Loucy (cell line): ENCODE measurements around the gene BACH1.

Source experiments
- H2AFZ ChIP-seq: fragments of 200-600 bp; sonication (generic); 2 replicates; pipeline ENCODE4 v1.6.0; 2016; ENCODE audit warnings: antibody characterized with exemption, mild to moderate bottlenecking, low read length, moderate library complexity
- H3F3A ChIP-seq: fragments of 200-600 bp; 2 replicates; pipeline ENCODE4 v1.6.0; 2016; ENCODE audit warnings: antibody characterized with exemption, low read depth, mild to moderate bottlenecking
- H3K27me3 ChIP-seq: fragments of 200-600 bp; sonication (generic); 2 replicates; pipeline ENCODE4 v1.6.1; 2014; ENCODE audit warnings: low read length, mild to moderate bottlenecking; ENCODE audit not compliant: insufficient read depth, poor library complexity, severe bottlenecking
- H3K36me3 ChIP-seq: fragments of 200-600 bp; sonication (generic); 2 replicates; pipeline ENCODE4 v1.6.1; 2016; ENCODE audit warnings: low read length; ENCODE audit not compliant: insufficient read depth
- H3K4me1 ChIP-seq: fragments of 200-600 bp; sonication (generic); 2 replicates; pipeline ENCODE4 v1.5.1; 2014; ENCODE audit warnings: low read length, mild to moderate bottlenecking; ENCODE audit not compliant: insufficient read depth, poor library complexity, severe bottlenecking
- H3K4me2 ChIP-seq: fragments of 200-600 bp; sonication (generic); 2 replicates; pipeline ENCODE4 v1.6.0; 2014; ENCODE audit warnings: antibody characterized with exemption, low read length, low read depth, mild to moderate bottlenecking; ENCODE audit not compliant: poor library complexity, severe bottlenecking
- H3K4me3 ChIP-seq: fragments of 200-600 bp; sonication (generic); 2 replicates; pipeline ENCODE4 v1.5.1; 2014; ENCODE audit warnings: low read length, mild to moderate bottlenecking, mixed read lengths; ENCODE audit not compliant: poor library complexity, severe bottlenecking
- H3K79me2 ChIP-seq: fragments of 200-600 bp; sonication (generic); 2 replicates; pipeline ENCODE4 v1.6.1; 2014; ENCODE audit warnings: low read length; ENCODE audit not compliant: insufficient read depth
- H3K9ac ChIP-seq: fragments of 200-600 bp; sonication (generic); 2 replicates; pipeline ENCODE4 v1.6.0; 2014; ENCODE audit warnings: mild to moderate bottlenecking, low read depth, low read length, moderate library complexity; ENCODE audit not compliant: poor library complexity, severe bottlenecking
- H3K9me2 ChIP-seq: fragments of 200-600 bp; sonication (generic); replicated peaks from 2 replicates; pipeline ENCODE4 v1.6.1; 2016; ENCODE audit warnings: low read depth, low read length, mixed read lengths
- H3K9me3 ChIP-seq: fragments of 200-600 bp; sonication (generic); 2 replicates; pipeline ENCODE4 v1.6.1; 2014; ENCODE audit warnings: mild to moderate bottlenecking, antibody characterized with exemption, low read length, low read depth; ENCODE audit not compliant: insufficient read depth
- H4K20me1 ChIP-seq: fragments of 200-600 bp; sonication (generic); 2 replicates; pipeline ENCODE4 v1.6.0; 2014; ENCODE audit warnings: antibody characterized with exemption, low read length, mild to moderate bottlenecking; ENCODE audit not compliant: insufficient read depth, poor library complexity, severe bottlenecking
- CTCF ChIP-seq: fragments of 200-600 bp; sonication (generic); conservative IDR thresholded peaks from 2 replicates; pipeline ENCODE4 v1.5.1; 2014; ENCODE audit warnings: mild to moderate bottlenecking, antibody characterized with exemption, low read length
- EZH2phosphoT487 ChIP-seq: fragments of 200-600 bp; IDR thresholded peaks from 2 replicates; pipeline ENCODE4 v1.6.1; 2018; ENCODE audit warnings: antibody characterized with exemption, mild to moderate bottlenecking, moderate library complexity, borderline replicate concordance

Gene BACH1

DNA sequence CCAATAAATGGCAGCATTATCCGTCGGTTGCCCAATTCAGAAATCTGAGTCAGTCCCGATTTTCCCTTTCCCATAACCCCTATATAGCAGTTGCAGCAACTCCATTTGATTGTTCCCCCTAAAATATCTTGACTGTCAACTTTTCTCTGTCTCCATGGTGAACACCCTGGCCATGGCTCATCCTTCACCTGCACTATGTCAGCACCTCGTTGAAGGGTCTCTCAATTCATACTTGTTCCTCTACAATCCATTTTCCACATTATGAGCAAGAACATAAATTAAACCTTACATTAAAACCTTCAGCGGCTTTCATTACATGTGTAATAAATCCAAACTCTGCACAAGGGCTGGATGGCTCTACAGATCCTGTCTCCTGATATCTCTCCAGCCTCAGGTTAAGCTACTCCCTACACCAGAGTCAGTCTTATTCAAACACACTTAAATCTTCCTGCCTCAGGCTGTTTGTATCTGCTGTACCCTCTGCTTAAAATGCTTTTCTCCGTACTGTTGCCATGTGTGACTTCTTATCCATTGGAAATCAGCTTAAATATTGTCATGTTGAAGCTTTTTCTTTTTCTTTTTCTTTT is 87.3 kb downstream of the BACH1 start:
- Histone ChIP-seq H3K9ac (no peak overlapping the region), H3F3A (no peaks in the 10 kb centered on the region), H3K4me1 (no peaks in the 10 kb centered on the region), H3K4me2 (no peak overlapping the region), H3K4me3 (no peak overlapping the region), H3K9me2 (no peaks in the 10 kb centered on the region), H3K9me3 (no peaks in the 10 kb centered on the region), H2AFZ (no peak overlapping the region), H3K79me2 (no peaks in the 10 kb centered on the region), H3K36me3 (no peaks in the 10 kb centered on the region), H4K20me1 (no peaks in the 10 kb centered on the region), H3K27me3 (no peaks in the 10 kb centered on the region)
- TF ChIP-seq EZH2phosphoT487, result no peak
- no peak for TF ChIP-seq CTCF

DNA sequence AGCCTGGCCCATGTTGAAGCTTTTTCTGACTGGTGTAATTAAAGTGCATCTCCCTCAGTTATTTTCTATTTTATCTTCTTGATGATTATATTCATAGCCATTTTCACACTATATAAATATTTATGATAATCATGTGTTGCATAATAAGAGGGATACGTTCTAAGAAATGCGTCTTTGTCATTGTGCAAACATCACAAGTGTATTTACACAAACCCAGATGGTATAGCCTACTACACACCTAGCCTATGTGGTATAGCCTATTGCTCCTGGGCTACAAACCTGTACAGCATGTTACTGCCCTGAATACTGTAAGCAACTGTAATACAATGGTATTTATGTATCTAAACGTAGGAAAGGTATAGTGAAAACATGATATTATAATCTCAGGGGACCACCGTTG is 88.1 kb downstream of the BACH1 start:
- H3K4me3 ChIP-seq, result no peak overlapping the region
- H3K79me2 ChIP-seq, result no peaks in the 10 kb centered on the region
- H3K9me3 ChIP-seq, result no peaks in the 10 kb centered on the region
- H3F3A ChIP-seq, result no peaks in the 10 kb centered on the region
- no peaks in the 10 kb centered on the region for H3K36me3 ChIP-seq
- H3K4me2 ChIP-seq, result no peak overlapping the region
- H4K20me1 ChIP-seq, result no peaks in the 10 kb centered on the region
- no peaks in the 10 kb centered on the region for H3K9me2 ChIP-seq
- no peaks in the 10 kb centered on the region for H3K27me3 ChIP-seq
- no peak overlapping the region for H3K9ac ChIP-seq
- TF ChIP-seq CTCF, result no peak
- TF ChIP-seq EZH2phosphoT487, result no peak
- H3K4me1 ChIP-seq, result no peaks in the 10 kb centered on the region
- H2AFZ ChIP-seq, result no peak overlapping the region

GRCh38 chr21:29387598-29387997 is 88.9 kb downstream of the BACH1 start:
- Histone ChIP-seq H3K9me3 (no peaks in the 10 kb centered on the region), H3K79me2 (no peaks in the 10 kb centered on the region), H3K36me3 (no peaks in the 10 kb centered on the region), H3K9ac (no peak overlapping the region), H3K27me3 (no peaks in the 10 kb centered on the region), H3K9me2 (no peaks in the 10 kb centered on the region), H3F3A (no peaks in the 10 kb centered on the region), H3K4me2 (no peak overlapping the region), H2AFZ (no peak overlapping the region), H3K4me1 (no peaks in the 10 kb centered on the region), H4K20me1 (no peaks in the 10 kb centered on the region), H3K4me3 (no peak overlapping the region)
- no peak for TF ChIP-seq EZH2phosphoT487
- TF ChIP-seq CTCF, result no peak
